ENCODE data around the gene CABYR.

DNA sequence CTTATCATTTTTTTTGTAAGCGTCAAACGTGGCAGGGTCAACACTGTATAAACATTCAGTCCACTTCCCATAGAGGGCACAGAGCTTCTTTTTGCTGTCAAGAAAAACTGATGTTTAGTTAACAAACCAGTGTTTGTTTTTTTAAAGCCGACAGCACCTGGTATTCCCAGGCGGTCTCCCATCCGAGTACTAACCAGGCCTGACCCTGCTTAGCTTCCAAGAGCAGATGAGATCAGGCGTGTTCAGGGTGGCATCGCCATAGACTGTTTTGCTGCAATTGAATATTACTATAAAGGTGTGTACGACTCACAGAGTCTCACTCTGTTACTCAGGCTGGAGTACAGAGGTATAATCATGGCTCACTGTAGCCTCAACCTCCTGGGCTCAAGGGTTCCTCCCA lies 31.5 kb downstream of the CABYR start:
- TF ChIP-seq EP300 (IDR thresholded peaks at IDR 0.05) (no peak), CTCF (IDR thresholded peaks at IDR 0.05) (no peak), POLR2AphosphoS5 (IDR thresholded peaks at IDR 0.05) (no peak)

All from stomach (tissue), 4 donors.